ENCODE measurements around the gene MLANA. TPM values are rescaled to one million over a fixed set of nuclear protein-coding genes. Genes with fewer than 3 reads are reported as not detected.

The MLANA gene
- total RNA-seq, 2 experiments from 2014 or later = not detected

- Histone ChIP-seq H3K9me3 (ENCODE audit: control insufficient read depth in 1 of 2, insufficient read depth in 1 of 2, low read length in 2 of 2) (no peaks in the 10 kb centered on the region), H3K36me3 (ENCODE audit: insufficient read depth, low read length) (no peaks in the 10 kb centered on the region), H3K27me3 (ENCODE audit: control insufficient read depth in 1 of 2, insufficient read depth in 2 of 2, low read length in 2 of 2) (no peaks in the 10 kb centered on the region), H3K4me1 (ENCODE audit: insufficient read depth, low read length) (peaks cover 18% of the 10 kb centered on the region), H3K27ac (ENCODE audit: low read depth in 1 of 2, low read length in 2 of 2) (no peak overlapping the region), H3K4me3 (ENCODE audit: low read length) (no peak overlapping the region)
- POLR2A ChIA-PET = no interaction called here
- Mint-ChIP-seq H3K4me1 (ENCODE audit: low read depth) (peaks cover 26% of the 10 kb centered on the region), H3K27me3 (no peaks in the 10 kb centered on the region), H3K27ac (no peak overlapping the region), H3K9me3 (no peaks in the 10 kb centered on the region), H3K36me3 (ENCODE audit: low read depth) (peaks cover 12% of the 10 kb centered on the region), H3K4me3 (no peak overlapping the region)
- CTCF ChIA-PET = interaction anchor here (5.8 kb wide), 1 partner anchor 22 kb away, joined by 34 read pairs; the partner anchor contains the start of gene ERMP1
- no peak for DNase-seq
- intact Hi-C loops (cut with DNase I, micrococcal nuclease) = no loop called here
- no peak for ATAC-seq (ENCODE audit: poor library complexity)
- TF ChIP-seq CTCF (IDR thresholded peaks at IDR 0.05) = no peak
Observed at GRCh38 chr9:5854063-5854790, 36.5 kb upstream of the MLANA start.

GRCh38 chr9:5857928-5858327 is 32.8 kb upstream of the MLANA start:
- Mint-ChIP-seq H3K4me3 (no peak overlapping the region), H3K36me3 (ENCODE audit: low read depth) (peaks cover 16% of the 10 kb centered on the region), H3K4me1 (ENCODE audit: low read depth) (peaks cover 8% of the 10 kb centered on the region), H3K27me3 (no peaks in the 10 kb centered on the region), H3K9me3 (no peaks in the 10 kb centered on the region), H3K27ac (no peak overlapping the region)
- ChIA-PET CTCF (no interaction called here), POLR2A (interaction anchor here (0.8 kb wide), 1 partner anchor 20 kb away, joined by 3 read pairs; no protein-coding TSS in a partner anchor)
- Histone ChIP-seq H3K9me3 (ENCODE audit: control insufficient read depth in 1 of 2, insufficient read depth in 1 of 2, low read length in 2 of 2) (no peaks in the 10 kb centered on the region), H3K27me3 (ENCODE audit: control insufficient read depth in 1 of 2, insufficient read depth in 2 of 2, low read length in 2 of 2) (no peaks in the 10 kb centered on the region), H3K4me3 (ENCODE audit: low read length) (no peak overlapping the region), H3K36me3 (ENCODE audit: insufficient read depth, low read length) (no peaks in the 10 kb centered on the region), H3K4me1 (ENCODE audit: insufficient read depth, low read length) (peaks cover 6% of the 10 kb centered on the region), H3K27ac (ENCODE audit: low read depth in 1 of 2, low read length in 2 of 2) (no peak overlapping the region)
- ATAC-seq (ENCODE audit: poor library complexity) (no peak), DNase-seq (no peak)
- intact Hi-C loops (cut with DNase I, micrococcal nuclease) = no loop called here
- TF ChIP-seq CTCF (IDR thresholded peaks at IDR 0.05) = no peak

DNA sequence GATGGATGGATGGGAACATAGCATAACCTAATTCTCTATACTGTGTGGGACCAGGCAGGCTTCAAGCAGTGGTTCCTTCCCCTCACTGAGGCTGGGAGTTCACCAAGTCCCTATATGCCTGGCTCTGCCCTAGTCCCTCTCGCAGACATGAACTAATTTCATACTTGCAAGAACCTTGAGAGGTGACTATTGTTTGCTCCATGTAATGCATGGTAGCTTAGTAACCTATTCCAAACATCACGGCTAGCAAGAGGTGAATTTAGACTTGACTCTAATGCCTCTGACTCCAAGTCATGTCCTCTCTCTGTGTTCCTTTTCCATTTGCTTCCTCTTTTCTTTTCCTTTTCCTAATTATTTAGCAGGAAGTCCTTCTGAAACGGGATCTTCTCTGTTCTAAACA is 31.9 kb upstream of the MLANA start:
- Mint-ChIP-seq H3K36me3 (ENCODE audit: low read depth) (peaks cover 16% of the 10 kb centered on the region), H3K9me3 (no peaks in the 10 kb centered on the region), H3K27ac (no peak overlapping the region), H3K27me3 (no peaks in the 10 kb centered on the region), H3K4me1 (ENCODE audit: low read depth) (no peaks in the 10 kb centered on the region), H3K4me3 (no peak overlapping the region)
- Histone ChIP-seq H3K4me1 (ENCODE audit: insufficient read depth, low read length) (no peaks in the 10 kb centered on the region), H3K9me3 (ENCODE audit: control insufficient read depth in 1 of 2, insufficient read depth in 1 of 2, low read length in 2 of 2) (no peaks in the 10 kb centered on the region), H3K27ac (ENCODE audit: low read depth in 1 of 2, low read length in 2 of 2) (no peak overlapping the region), H3K36me3 (ENCODE audit: insufficient read depth, low read length) (no peaks in the 10 kb centered on the region), H3K4me3 (ENCODE audit: low read length) (no peak overlapping the region), H3K27me3 (ENCODE audit: control insufficient read depth in 1 of 2, insufficient read depth in 2 of 2, low read length in 2 of 2) (no peaks in the 10 kb centered on the region)
- DNase-seq (no peak), ATAC-seq (ENCODE audit: poor library complexity) (no peak)
- intact Hi-C loops (cut with DNase I, micrococcal nuclease) = no loop called here
- CTCF ChIA-PET = no interaction called here
- no peak for TF ChIP-seq CTCF (IDR thresholded peaks at IDR 0.05)
- POLR2A ChIA-PET = interaction anchor here (0.5 to 0.8 kb wide), 2 partner anchors 21 to 116 kb away, joined by 3 read pairs; no protein-coding TSS in a partner anchor
